T-helper 2 cell treated with Interferon-gamma antibody and Interleukin-4, amounts not matched to agents 5 μg/mL and 100 μg/mL, for 36 hours (primary cell): ENCODE results near the gene MIPOL1.

Source experiments
- DNase-seq: peaks from one replicate; pipeline ENCODE4 v3.0.0; 2021; ENCODE audit warnings: low spot score
- H3K27ac Mint-ChIP-seq: one replicate; pipeline ENCODE4 v1.8.0; 2021; ENCODE audit warnings: mild to moderate bottlenecking, mixed read lengths
- H3K27me3 Mint-ChIP-seq: one replicate; pipeline ENCODE4 v1.8.0; 2021; ENCODE audit warnings: low read depth, mixed read lengths
- H3K36me3 Mint-ChIP-seq: one replicate; pipeline ENCODE4 v1.8.0; 2021; ENCODE audit warnings: low read depth, mixed read lengths
- H3K4me1 Mint-ChIP-seq: one replicate; pipeline ENCODE4 v1.8.0; 2021; ENCODE audit warnings: low read depth, mixed read lengths
- H3K4me3 Mint-ChIP-seq: one replicate; pipeline ENCODE4 v1.8.0; 2022; ENCODE audit warnings: mild to moderate bottlenecking, moderate library complexity, mixed read lengths
- H3K9me3 Mint-ChIP-seq: one replicate; pipeline ENCODE4 v1.8.0; 2021; ENCODE audit warnings: mixed read lengths

Gene MIPOL1

DNA sequence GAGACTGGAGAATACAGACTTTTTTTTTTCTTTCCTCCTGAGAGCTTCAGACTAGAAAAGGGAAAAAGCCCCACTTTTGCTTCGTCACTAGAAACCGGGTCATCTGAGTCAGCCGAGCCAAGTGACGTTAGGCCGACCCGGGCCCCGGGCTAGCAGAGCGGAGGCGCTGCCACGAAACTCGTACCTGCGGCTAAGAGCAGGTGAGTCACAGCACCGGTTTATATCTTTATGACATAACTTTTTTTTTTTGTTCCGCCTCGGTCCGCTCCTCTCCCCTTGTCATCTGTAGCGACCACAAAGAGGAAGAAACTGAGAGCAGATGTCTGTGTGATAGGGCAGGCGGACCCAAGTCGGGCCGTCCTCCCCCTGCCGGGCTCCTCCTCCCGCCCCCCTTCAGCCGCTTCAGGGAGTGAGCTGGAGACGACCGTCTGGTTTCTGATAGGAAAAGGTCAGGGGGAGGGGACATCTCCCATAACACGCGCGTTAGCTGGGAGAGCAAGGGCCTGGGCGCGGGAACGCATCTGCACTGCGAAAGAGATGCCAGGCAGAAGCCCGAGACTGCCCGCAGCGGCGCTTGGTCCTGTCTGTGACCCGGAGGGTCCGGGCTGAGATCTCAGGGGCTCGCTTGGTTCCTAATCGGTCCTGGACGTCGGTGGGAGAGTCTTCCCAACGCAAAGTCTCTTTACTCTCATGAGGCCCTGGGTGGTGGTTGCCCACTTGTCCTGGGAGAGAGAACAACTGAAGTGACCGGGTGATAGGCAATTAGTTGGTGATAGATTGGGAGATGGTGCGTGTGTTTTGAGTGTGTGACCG is 398.3 kb downstream of the MIPOL1 start:
- Mint-ChIP-seq H3K4me3 (peak overlapping the region; percentile 59), H3K36me3 (peaks cover 2% of the 10 kb centered on the region), H3K27ac (peak overlapping the region; percentile 45), H3K27me3 (peaks cover 75% of the 10 kb centered on the region), H3K4me1 (peaks cover 6% of the 10 kb centered on the region), H3K9me3 (peaks cover 6% of the 10 kb centered on the region)
- DNase-seq: peak; percentile 61

GRCh38 chr14:37596790-37597472 is 399.2 kb downstream of the MIPOL1 start:
- Mint-ChIP-seq H3K9me3 (peaks cover 6% of the 10 kb centered on the region), H3K4me3 (no peak overlapping the region), H3K36me3 (peaks cover 2% of the 10 kb centered on the region)

GRCh38 chr14:37597538-37597913 is 399.8 kb downstream of the MIPOL1 start:
- H3K36me3 Mint-ChIP-seq: peaks cover 2% of the 10 kb centered on the region
- no peak overlapping the region for H3K27ac Mint-ChIP-seq
- peaks cover 6% of the 10 kb centered on the region for H3K4me1 Mint-ChIP-seq
- H3K27me3 Mint-ChIP-seq: peaks cover 76% of the 10 kb centered on the region
- H3K9me3 Mint-ChIP-seq: peaks cover 6% of the 10 kb centered on the region
- no peak overlapping the region for H3K4me3 Mint-ChIP-seq
- no peak for DNase-seq

More at GRCh38 chr14:37596790-37597472, 399.2 kb downstream of the MIPOL1 start:
- Mint-ChIP-seq H3K27me3 (peaks cover 79% of the 10 kb centered on the region), H3K27ac (no peak overlapping the region), H3K4me1 (peaks cover 6% of the 10 kb centered on the region)
- DNase-seq: no peak

DNA sequence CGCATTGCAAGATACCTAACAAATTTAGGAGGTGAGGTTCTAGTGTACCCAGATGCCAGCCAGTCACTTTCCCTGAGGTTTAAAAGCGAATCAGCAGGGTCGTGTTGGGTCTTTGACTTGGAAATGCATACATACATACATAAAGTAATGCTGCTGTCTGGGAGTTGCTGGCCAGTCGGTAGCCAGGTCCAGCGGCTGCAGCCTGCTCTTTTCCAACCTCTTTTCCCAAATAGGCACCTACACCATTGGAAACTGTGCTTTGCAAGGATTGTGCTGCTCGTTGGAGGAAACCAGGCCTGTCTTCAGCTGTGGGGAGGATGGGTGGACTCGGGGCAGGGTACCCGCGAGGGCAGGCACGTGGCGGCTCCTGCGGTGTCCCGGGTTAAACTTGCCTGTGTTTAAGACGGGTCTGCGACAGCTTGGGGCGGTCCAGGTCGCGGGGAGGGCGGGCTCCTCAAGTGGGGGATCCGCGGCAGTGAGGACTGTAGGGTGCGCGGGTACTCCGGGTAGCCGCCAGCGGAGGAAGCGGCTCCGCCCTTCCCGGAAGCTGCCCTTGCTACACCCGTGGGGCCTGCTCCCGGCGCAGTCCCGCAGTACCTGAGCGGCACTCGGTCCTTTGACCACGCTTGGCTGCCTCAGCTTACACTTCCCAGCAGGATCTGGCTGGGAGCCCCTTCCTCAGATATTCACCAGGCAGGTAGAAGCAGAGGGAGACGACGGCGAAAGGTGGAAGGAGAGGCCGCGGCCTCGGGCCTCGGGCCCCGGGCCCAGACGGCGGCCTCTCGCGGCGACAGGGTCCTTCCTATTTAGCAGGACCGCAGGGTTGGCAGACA is 400.4 kb downstream of the MIPOL1 start:
- Mint-ChIP-seq H3K27ac (no peak overlapping the region), H3K9me3 (peaks cover 6% of the 10 kb centered on the region), H3K4me3 (no peak overlapping the region), H3K36me3 (peaks cover 2% of the 10 kb centered on the region), H3K4me1 (peaks cover 6% of the 10 kb centered on the region), H3K27me3 (peaks cover 74% of the 10 kb centered on the region)
- DNase-seq: no peak

- Mint-ChIP-seq H3K4me3 (peak overlapping the region; percentile 24), H3K9me3 (peaks cover 6% of the 10 kb centered on the region), H3K27me3 (peaks cover 69% of the 10 kb centered on the region), H3K4me1 (peaks cover 5% of the 10 kb centered on the region), H3K27ac (no peak overlapping the region), H3K36me3 (peaks cover 2% of the 10 kb centered on the region)
- no peak for DNase-seq
Observed at GRCh38 chr14:37598747-37599506, 401.2 kb downstream of the MIPOL1 start.

GRCh38 chr14:37599507-37600368 is 402.0 kb downstream of the MIPOL1 start:
- Mint-ChIP-seq H3K9me3 (peaks cover 6% of the 10 kb centered on the region), H3K4me3 (no peak overlapping the region), H3K27ac (no peak overlapping the region), H3K36me3 (peaks cover 2% of the 10 kb centered on the region), H3K4me1 (peaks cover 2% of the 10 kb centered on the region), H3K27me3 (peaks cover 64% of the 10 kb centered on the region)
- DNase-seq: no peak

DNA sequence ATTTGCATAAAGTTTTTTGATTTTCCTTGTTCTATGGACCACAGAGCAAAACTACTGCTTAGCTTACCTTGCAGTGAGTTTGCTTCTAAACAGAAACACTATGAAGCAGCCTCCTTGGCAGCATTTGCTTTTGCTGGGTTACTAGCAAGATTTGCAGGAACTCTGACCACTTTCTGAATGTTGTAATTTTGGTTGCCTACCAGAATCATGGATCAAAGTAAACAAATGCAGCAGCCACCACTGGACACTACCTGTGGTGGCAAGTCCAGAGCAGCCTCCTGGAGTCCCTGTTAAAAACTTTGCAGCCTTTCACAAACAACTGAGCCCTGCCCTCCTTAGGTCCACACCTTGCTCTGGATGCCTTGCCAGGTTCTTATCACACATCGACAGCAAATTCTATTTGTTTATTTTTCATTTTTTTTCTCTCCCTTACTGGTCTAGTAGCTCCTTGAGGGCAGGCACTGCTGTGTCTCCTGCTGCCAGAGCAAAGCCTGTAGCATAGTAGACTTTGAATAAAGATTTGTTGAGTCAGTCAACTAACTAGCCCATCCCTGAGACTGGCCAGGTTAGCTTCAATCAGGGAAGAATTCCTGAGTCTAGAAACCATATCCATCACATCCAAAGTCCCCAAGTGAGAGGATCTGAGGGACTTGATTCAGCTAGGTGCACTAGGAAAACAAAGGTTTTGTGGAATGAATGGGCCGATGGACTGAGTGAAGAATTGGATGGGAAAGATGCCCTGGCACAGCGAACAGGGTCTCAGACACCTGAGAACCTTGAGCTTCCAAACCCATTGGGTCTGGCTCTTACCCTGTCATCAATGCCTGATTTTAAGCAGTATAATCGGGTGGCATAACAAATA is 403.4 kb downstream of the MIPOL1 start:
- H3K27me3 Mint-ChIP-seq: peaks cover 59% of the 10 kb centered on the region

DNA sequence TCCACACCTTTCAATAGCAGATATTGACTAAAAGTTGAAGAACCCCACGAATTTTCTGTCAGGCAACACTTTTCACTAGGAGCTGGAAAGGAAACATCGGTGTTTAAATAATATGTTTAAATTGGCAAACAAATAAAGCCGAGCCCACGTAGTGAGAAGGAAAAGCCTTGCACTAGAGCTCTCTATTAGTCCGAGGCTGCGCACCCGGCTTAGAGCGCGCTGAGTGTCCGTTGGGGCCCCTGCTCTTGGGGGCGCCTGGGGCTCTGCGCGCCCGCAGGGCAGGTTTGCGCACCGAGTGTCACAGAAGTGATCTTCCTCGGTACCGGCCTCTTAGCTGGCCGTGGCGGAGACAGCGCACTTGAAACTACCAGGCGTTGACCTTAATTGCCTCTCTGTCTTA is 404.1 kb downstream of the MIPOL1 start:
- no peak overlapping the region for H3K27ac Mint-ChIP-seq
- no peak for DNase-seq
- H3K9me3 Mint-ChIP-seq: peaks cover 6% of the 10 kb centered on the region
- H3K36me3 Mint-ChIP-seq: peaks cover 2% of the 10 kb centered on the region
- no peak overlapping the region for H3K4me3 Mint-ChIP-seq
- H3K4me1 Mint-ChIP-seq: peaks cover 2% of the 10 kb centered on the region
- H3K27me3 Mint-ChIP-seq: peaks cover 51% of the 10 kb centered on the region

More for the DNA sequence above, 403.4 kb downstream of the MIPOL1 start:
- Mint-ChIP-seq H3K9me3 (peaks cover 6% of the 10 kb centered on the region), H3K4me1 (peaks cover 2% of the 10 kb centered on the region), H3K27ac (no peak overlapping the region), H3K36me3 (peaks cover 2% of the 10 kb centered on the region), H3K4me3 (no peak overlapping the region)
- DNase-seq: no peak
